SK-N-SH treated with all-trans-retinoic acid at 6 μM for 48 hours (cell line): ENCODE measurements around the gene AGMO.
A peak's percentile ranks its signal among the peaks of the same experiment; 100 is the strongest.

Source experiments
- ATAC-seq: fragments of 200-7000 bp; cut with Tn5 transposase; 3 replicates; pipeline ENCODE4 v1.9.1; 2020; ENCODE audit warnings: mild to moderate bottlenecking, moderate library complexity
- ARNTL ChIP-seq: fragments of 450-650 bp; formaldehyde crosslinking; IDR thresholded peaks from 2 replicates; pipeline ENCODE4 v1.5.0; 2020; ENCODE audit warnings: low read depth, mild to moderate bottlenecking, moderate library complexity, borderline replicate concordance
- BACH2 ChIP-seq: fragments of 250-450 bp; sonication (Bioruptor Pico); IDR thresholded peaks from 2 replicates; pipeline ENCODE4 v1.9.0; 2021; ENCODE audit warnings: mild to moderate bottlenecking, borderline replicate concordance
- CSDC2 ChIP-seq: fragments of 250-450 bp; sonication (Bioruptor Pico); IDR thresholded peaks from 2 replicates; pipeline ENCODE4 v1.5.0; 2020; ENCODE audit warnings: mild to moderate bottlenecking, moderate library complexity
- CSRNP3 ChIP-seq: fragments of 250-450 bp; sonication (Bioruptor Pico); IDR thresholded peaks from 2 replicates; pipeline ENCODE4 v1.5.1; 2021; ENCODE audit warnings: mild to moderate bottlenecking, moderate library complexity
- ESRRG ChIP-seq: fragments of 250-450 bp; sonication (Bioruptor Pico); IDR thresholded peaks from 2 replicates; pipeline ENCODE4 v1.6.1; 2021; ENCODE audit warnings: mild to moderate bottlenecking
- GLIS3 ChIP-seq: fragments of 250-450 bp; sonication (Bioruptor Pico); IDR thresholded peaks from 2 replicates; pipeline ENCODE4 v1.5.0; 2020; ENCODE audit warnings: mild to moderate bottlenecking, moderate library complexity
- ISL1 ChIP-seq: fragments of 250-450 bp; sonication (Bioruptor Pico); IDR thresholded peaks from 2 replicates; pipeline ENCODE4 v2.1.2; 2022; ENCODE audit warnings: mild to moderate bottlenecking, moderate library complexity
- OSR1 ChIP-seq: fragments of 250-450 bp; sonication (Bioruptor Pico); IDR thresholded peaks from 2 replicates; pipeline ENCODE4 v1.8.0; 2022; ENCODE audit warnings: moderate library complexity, mild to moderate bottlenecking, inconsistent platforms
- POU6F1 ChIP-seq: fragments of 250-450 bp; sonication (Bioruptor Pico); IDR thresholded peaks from 2 replicates; pipeline ENCODE4 v1.8.0; 2021; ENCODE audit warnings: low read depth, mild to moderate bottlenecking, moderate library complexity, borderline replicate concordance
- PPARA ChIP-seq: fragments of 250-450 bp; sonication (Bioruptor Pico); IDR thresholded peaks from 2 replicates; pipeline ENCODE4 v1.5.0; 2020; ENCODE audit warnings: mild to moderate bottlenecking, borderline replicate concordance
- RARB ChIP-seq: fragments of 250-450 bp; sonication (Bioruptor Pico); IDR thresholded peaks from 2 replicates; pipeline ENCODE4 v1.8.0; 2021; ENCODE audit warnings: mild to moderate bottlenecking, moderate library complexity
- SNAI2 ChIP-seq: fragments of 250-450 bp; sonication (Bioruptor Pico); IDR thresholded peaks from 2 replicates; pipeline ENCODE4 v1.5.0; 2020; ENCODE audit warnings: mild to moderate bottlenecking, moderate library complexity
- TCF4 ChIP-seq: fragments of 250-450 bp; sonication (Bioruptor Pico); IDR thresholded peaks from 2 replicates; pipeline ENCODE4 v1.8.0; 2021; ENCODE audit warnings: mild to moderate bottlenecking, moderate library complexity, borderline replicate concordance
- TOX ChIP-seq: fragments of 250-450 bp; sonication (Bioruptor Pico); IDR thresholded peaks from 2 replicates; pipeline ENCODE4 v1.8.0; 2021; ENCODE audit warnings: mild to moderate bottlenecking, moderate library complexity, borderline replicate concordance
- ZC3H10 ChIP-seq: fragments of 250-450 bp; sonication (Bioruptor Pico); IDR thresholded peaks from 2 replicates; pipeline ENCODE4 v1.5.1; 2021; ENCODE audit warnings: mild to moderate bottlenecking, moderate library complexity
- ZFP3 ChIP-seq: fragments of 250-450 bp; sonication (Bioruptor Pico); IDR thresholded peaks from 2 replicates; pipeline ENCODE4 v1.5.0; 2020; ENCODE audit warnings: mild to moderate bottlenecking, moderate library complexity
- ZFP30 ChIP-seq: fragments of 450-650 bp; formaldehyde crosslinking; IDR thresholded peaks from 2 replicates; pipeline ENCODE4 v1.5.0; 2022; ENCODE audit warnings: mild to moderate bottlenecking, moderate library complexity
- ZNF565 ChIP-seq: fragments of 450-650 bp; formaldehyde crosslinking; conservative IDR thresholded peaks from 2 replicates; pipeline ENCODE4 v1.5.0; 2020; ENCODE audit warnings: low read depth, mild to moderate bottlenecking, moderate library complexity
- ZNF70 ChIP-seq: fragments of 450-650 bp; formaldehyde crosslinking; IDR thresholded peaks from 2 replicates; pipeline ENCODE4 v1.5.0; 2020; ENCODE audit warnings: mild to moderate bottlenecking, moderate library complexity
- ZNF8 ChIP-seq: fragments of 450-650 bp; formaldehyde crosslinking; IDR thresholded peaks from 2 replicates; pipeline ENCODE4 v1.5.0; 2020; ENCODE audit warnings: mild to moderate bottlenecking, moderate library complexity
- TF ChIP-seq, protein P1 (sequence below): fragments of 250-450 bp; sonication (Bioruptor Pico); IDR thresholded peaks from 2 replicates; pipeline ENCODE4 v1.5.1; 2020; ENCODE audit warnings: low read depth, mild to moderate bottlenecking, moderate library complexity
- TF ChIP-seq, protein P2 (sequence below): fragments of 250-450 bp; sonication (Bioruptor Pico); IDR thresholded peaks from 2 replicates; pipeline ENCODE4 v1.8.0; 2020; ENCODE audit warnings: mild to moderate bottlenecking, moderate library complexity, borderline replicate concordance

AGMO gene

GRCh38 chr7:15470825-15471668 is 90.8 kb downstream of the AGMO start:
- ATAC-seq, result no peak
- TF ChIP-seq ZFP30 (CRISPR knock-in tag) (no peak), TOX (CRISPR knock-in tag) (0 out of 2 replicates have a peak, but pooled peaks have one; percentile 62), BACH2 (CRISPR knock-in tag) (no peak), GLIS3 (CRISPR knock-in tag) (no peak), RARB (CRISPR knock-in tag) (no peak), ZC3H10 (peak; percentile 34; the same call in 1 of the 2 replicates)
- TF ChIP-seq, protein P1, sequence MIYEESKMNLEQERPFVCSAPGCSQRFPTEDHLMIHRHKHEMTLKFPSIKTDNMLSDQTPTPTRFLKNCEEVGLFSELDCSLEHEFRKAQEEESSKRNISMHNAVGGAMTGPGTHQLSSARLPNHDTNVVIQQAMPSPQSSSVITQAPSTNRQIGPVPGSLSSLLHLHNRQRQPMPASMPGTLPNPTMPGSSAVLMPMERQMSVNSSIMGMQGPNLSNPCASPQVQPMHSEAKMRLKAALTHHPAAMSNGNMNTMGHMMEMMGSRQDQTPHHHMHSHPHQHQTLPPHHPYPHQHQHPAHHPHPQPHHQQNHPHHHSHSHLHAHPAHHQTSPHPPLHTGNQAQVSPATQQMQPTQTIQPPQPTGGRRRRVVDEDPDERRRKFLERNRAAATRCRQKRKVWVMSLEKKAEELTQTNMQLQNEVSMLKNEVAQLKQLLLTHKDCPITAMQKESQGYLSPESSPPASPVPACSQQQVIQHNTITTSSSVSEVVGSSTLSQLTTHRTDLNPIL, result no peak

- ATAC-seq, result no peak
- no peak for TF ChIP-seq RARB (CRISPR knock-in tag)
- TF ChIP-seq PPARA (CRISPR knock-in tag), result no peak
- no peak for TF ChIP-seq POU6F1 (CRISPR knock-in tag)
- TF ChIP-seq SNAI2 (CRISPR knock-in tag), result no peak
- no peak for TF ChIP-seq ISL1 (CRISPR knock-in tag)
- no peak for TF ChIP-seq TOX (CRISPR knock-in tag)
- no peak for TF ChIP-seq OSR1 (CRISPR knock-in tag)
- no peak for TF ChIP-seq CSDC2
- TF ChIP-seq CSRNP3 (CRISPR knock-in tag), result no peak
- TF ChIP-seq BACH2 (CRISPR knock-in tag), result no peak
- TF ChIP-seq, protein P2, sequence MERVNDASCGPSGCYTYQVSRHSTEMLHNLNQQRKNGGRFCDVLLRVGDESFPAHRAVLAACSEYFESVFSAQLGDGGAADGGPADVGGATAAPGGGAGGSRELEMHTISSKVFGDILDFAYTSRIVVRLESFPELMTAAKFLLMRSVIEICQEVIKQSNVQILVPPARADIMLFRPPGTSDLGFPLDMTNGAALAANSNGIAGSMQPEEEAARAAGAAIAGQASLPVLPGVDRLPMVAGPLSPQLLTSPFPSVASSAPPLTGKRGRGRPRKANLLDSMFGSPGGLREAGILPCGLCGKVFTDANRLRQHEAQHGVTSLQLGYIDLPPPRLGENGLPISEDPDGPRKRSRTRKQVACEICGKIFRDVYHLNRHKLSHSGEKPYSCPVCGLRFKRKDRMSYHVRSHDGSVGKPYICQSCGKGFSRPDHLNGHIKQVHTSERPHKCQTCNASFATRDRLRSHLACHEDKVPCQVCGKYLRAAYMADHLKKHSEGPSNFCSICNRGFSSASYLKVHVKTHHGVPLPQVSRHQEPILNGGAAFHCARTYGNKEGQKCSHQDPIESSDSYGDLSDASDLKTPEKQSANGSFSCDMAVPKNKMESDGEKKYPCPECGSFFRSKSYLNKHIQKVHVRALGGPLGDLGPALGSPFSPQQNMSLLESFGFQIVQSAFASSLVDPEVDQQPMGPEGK (CRISPR knock-in tag), result no peak
- TF ChIP-seq ESRRG, result no peak
- no peak for TF ChIP-seq ZNF565 (CRISPR knock-in tag)
- no peak for TF ChIP-seq ZNF70 (CRISPR knock-in tag)
- TF ChIP-seq GLIS3 (CRISPR knock-in tag), result no peak
- no peak for TF ChIP-seq ZC3H10
- TF ChIP-seq ZNF8 (CRISPR knock-in tag), result no peak
Measured at GRCh38 chr7:15464667-15465121, 97.1 kb downstream of the AGMO start.

DNA sequence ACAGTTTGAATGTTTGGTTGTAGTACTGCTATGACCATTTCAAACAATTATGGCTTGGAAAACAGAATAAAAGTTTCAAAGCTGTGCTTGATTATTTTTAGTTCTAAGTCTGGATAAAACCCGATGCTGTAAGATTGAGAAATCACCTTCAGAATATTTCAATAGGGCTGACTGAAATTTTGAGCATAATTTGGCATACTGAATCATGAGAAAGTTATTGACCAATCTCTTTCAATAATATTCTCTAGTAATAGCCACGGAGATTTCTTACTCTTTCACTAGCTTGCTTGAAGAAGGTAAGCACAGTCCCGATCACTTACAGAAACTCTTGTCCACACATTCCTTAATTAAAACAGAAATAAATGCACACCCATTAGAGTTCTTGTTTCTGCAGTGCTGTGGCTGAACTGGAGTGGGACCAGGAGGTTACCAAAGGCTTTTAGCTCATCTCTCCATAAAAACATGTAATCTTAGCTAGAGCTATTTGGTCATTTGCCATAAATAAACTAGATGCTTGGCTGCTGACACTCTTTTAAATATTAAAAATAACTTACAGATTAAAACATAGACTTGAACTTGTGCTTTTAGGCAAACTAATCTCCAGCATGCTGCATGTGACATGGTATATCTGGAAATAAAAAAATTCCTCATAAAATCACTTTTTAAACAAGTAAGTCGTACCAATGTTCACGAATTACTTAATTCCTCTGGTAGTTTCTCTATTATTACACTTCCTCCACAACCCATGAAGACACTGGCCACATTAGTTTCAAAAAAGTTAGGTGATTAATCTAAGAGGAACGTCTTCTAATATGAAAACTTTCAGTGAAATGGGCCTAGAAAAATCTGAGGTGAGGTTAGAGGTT is 97.8 kb downstream of the AGMO start:
- no peak for ATAC-seq
- TF ChIP-seq ESRRG (no peak), CSRNP3 (CRISPR knock-in tag) (no peak), ZC3H10 (no peak), POU6F1 (CRISPR knock-in tag) (no peak), ISL1 (CRISPR knock-in tag) (no peak), PPARA (CRISPR knock-in tag) (no peak), BACH2 (CRISPR knock-in tag) (no peak), GLIS3 (CRISPR knock-in tag) (no peak), ZNF70 (CRISPR knock-in tag) (no peak), SNAI2 (CRISPR knock-in tag) (no peak), ZFP3 (CRISPR knock-in tag) (no peak), TCF4 (no peak), ARNTL (CRISPR knock-in tag) (no peak), ZNF565 (CRISPR knock-in tag) (no peak), OSR1 (CRISPR knock-in tag) (no peak)
- TF ChIP-seq, protein P1, result no peak
